HS-5 (cell line): ENCODE measurements around the gene GLRX.
"Not testable (repeated sequence)": the region's sequence is repeated elsewhere in the genome, so short reads cannot be mapped to it uniquely, and the experiment has no call there.

Experiments used
- DNase-seq: peaks from one replicate; pipeline ENCODE4 v3.0.0-alpha.2; 2012; ENCODE audit warnings: low read depth

GLRX gene

GRCh38 chr5:95852567-95852966 lies 30.0 kb upstream of the GLRX start:
- DNase-seq, result no peak

DNA sequence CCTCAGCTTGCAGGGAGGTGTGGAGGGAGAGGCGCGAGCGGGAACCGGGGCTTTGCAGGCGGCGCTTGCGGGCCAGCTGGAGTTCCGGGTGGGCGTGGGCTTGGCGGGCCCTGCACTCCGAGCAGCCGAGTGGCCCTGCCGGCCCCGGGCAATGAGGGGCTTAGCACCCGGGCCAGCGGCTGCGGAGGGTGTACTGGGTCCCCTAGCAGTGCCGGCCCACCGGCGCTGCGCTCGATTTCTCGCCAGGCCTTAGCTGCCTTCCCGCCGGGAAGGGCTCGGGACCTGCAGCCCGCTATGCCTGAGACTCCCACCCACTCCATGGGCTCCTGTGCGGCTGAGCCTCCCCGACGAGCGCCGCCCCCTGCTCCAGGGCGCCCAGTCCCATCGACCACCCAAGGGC lies 28.6 kb upstream of the GLRX start:
- DNase-seq, result not testable (repeated sequence)

GRCh38 chr5:95850391-95850894 lies 27.9 kb upstream of the GLRX start:
- DNase-seq, result no peak

DNA sequence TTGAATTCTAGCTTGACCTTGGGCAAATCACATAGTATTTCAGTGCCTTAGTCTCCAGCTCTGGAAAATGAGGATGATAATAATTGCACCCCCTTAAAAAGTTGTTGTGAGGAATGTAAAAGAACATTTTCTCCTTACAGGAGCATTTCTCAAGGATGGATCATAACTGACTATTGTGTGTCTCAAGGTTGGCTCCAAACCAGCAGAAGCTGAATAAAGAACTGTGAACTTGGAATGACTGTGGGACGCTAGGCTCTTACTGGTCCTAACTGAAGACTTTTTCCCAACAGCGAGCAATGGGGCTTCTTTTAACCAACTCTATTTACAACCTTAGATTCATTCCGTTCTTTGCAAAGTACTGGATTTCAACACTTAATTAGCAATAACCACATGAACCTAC lies 26.2 kb upstream of the GLRX start:
- no peak for DNase-seq

GRCh38 chr5:95847261-95847592 lies 24.7 kb upstream of the GLRX start:
- no peak for DNase-seq

GRCh38 chr5:95846554-95847260 lies 24.2 kb upstream of the GLRX start:
- DNase-seq, result no peak

GRCh38 chr5:95845391-95845790 lies 22.9 kb upstream of the GLRX start:
- no peak for DNase-seq

DNA sequence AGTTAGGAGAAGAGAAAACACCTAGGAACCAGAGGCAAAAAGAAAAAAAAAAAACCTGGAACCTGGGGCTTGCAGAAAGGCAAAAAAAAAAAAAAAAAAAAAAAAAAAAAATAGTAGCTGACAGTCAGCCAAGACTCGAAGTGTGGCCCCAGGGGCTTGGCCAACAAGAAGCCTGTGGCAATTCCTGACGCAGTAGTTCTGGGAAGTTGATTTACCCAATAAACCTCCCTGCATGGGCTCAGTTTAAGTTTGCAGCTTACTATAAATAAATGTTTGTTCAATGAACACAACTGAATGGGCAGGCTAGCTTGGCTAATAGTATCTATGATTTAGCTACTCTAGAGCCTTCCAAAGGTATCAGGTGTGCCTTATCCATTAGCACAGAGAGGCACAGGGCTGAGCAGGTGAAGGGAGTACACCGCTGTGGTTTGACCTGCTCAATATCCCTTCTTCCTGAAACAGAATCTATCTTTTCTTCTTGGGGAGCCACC lies 21.3 kb upstream of the GLRX start:
- DNase-seq, result no peak

GRCh38 chr5:95842854-95843544 lies 20.5 kb upstream of the GLRX start:
- DNase-seq, result no peak

DNA sequence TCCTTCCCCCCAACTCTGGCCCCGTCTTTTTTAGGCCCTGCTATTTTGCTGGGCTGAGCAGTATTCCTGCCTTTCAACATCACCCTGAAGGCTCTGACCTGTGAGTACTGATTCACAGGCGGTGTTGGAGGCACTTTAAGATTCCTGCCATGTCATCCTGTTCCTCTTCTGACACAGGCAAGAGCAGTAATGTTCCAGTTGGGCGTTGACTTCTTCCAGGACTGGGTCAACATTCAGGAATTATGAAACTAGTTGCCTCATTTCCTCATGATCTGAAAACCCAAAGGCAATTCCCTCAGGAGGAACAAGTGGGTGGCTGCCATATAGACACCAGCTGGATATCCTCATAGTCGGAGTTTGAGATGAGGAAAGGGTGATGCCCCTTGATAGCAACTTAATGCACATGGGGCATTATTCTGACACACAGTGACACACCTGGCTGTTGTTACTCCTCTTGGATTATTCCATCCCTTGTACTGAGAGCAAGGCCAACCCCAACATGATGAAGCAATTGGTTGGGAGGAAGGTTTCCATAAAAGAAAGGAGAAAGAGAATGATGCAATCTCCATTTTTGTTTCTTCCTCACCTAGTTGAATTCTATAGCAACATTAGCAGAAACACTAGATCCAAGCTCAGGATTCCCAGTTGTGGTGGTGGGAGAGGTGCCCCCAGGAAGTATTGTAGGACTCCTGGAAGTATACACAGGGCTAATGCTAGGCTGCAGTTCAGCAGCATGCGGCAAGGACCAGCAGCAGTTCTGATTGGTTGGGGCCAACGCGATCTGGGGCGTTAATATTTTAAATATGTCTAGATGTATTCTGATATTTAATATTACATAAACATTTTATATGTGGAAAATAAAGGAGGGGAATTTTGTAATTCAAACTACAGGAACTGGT lies 19.6 kb upstream of the GLRX start:
- no peak for DNase-seq

DNA sequence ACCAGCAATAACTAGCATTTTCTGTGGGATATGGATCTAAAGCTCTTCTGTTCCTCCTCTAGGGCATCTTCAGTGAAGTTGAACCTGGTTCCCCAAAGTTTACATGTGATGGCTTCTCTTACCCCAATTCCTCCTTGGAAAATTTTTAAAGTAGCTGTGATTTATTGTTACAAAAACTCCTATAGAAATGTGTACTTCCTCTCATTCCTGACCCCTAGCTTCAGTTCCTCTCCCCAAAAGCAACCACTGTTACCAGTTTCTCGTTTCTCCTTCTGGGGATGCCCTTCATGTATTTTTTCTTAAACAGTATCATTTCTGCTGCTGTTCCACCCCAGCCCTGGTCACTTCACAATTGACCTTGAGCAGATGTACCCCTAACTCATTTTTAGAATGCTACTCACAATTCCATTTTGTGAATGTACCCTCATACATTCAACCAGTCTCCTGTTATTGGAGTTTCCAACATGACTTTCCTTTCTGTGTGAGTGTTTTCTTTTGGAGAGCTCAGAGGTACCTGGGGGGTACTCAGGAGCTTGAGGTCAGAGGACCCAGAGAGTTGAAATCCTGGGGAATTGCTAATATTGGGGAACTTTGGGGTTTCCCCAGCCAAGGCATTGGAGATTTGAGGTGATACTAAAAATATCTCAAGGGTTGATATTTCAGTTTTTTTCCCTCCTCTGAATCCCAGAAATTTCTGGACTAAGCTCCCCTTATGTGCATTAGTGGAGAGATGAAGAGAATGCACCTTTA lies 18.6 kb upstream of the GLRX start:
- DNase-seq, result no peak

DNA sequence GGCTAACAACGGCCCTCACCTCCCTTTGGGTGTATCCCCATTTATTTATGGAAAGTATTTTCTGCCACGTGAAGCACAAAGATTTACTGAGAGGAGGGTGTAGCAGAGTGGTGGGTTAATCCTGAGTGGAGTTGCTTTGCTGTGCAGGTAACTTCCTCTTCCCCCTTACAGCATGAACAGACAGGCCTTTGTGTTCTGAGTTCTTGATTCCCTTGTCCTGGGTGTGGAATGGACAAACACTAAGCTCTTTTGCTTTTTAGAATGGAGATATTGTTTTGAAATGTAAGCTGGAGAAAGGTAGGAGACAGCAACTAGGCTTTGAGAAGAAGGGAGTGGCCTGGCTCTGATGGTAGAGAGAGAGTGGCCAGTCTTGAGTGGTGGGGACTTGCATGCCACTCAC lies 17.1 kb upstream of the GLRX start:
- no peak for DNase-seq

DNA sequence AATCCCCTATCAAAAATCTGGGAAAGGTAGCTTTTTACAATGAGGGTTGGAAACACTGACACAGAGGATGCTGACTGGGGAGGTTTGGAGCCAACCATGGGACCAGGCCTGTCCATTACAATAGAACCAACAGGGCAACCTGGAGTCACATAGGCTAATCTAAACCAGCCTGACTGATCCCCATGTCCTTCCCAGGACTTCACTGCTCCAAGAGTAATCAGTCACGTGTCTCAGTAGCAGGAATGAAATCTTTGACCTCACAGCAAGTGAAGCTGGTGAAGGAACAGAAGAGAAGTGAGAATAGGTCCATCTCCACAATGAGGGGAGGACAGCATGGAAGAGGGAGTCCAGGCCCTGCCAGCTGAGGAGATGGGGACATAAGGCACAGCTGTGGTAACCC lies 16.0 kb upstream of the GLRX start:
- DNase-seq, result no peak

GRCh38 chr5:95838001-95838520 lies 15.5 kb upstream of the GLRX start:
- no peak for DNase-seq

DNA sequence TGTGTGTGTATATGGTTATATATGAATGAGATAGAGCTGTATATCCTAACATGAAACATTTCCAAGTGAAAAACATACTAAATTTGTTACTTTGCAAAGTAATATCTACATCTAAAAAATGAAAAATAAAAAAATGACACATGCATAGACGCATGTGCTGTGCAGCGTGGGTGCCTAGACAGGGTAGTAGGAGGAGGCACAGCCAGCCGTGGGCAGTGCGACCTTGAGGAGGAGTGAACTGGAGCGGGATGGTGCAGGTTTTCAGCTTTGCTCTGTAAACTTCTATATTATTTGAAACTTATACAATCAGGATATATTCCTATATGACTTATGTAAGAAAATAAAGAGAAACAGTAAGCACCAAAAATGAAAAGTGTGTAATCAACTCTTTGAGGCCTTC lies 15.0 kb upstream of the GLRX start:
- no peak for DNase-seq

DNA sequence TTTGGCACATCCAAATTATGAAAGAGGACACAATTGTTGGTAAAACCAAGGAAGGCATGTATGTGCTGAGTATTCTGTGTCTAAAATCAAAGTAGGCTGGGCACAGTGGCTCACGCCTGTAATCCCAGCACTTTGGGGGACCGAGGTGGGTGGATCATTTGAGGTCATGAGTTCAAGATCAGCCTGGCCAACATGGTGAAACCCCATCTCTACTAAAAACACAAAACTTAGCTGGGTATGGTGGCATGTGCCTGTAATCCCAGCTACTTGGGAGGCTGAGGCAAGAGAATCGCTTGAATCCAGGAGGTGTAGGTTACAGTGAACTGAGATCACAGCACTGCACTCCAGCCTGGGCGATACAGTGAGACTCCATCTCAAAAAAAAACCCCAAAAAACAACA lies 14.4 kb upstream of the GLRX start:
- not testable (repeated sequence) for DNase-seq

- no peak for DNase-seq
These were observed 14.0 kb upstream of the GLRX start for GRCh38 chr5:95836544-95836943.

GRCh38 chr5:95835682-95836385 lies 13.3 kb upstream of the GLRX start:
- no peak for DNase-seq

- no peak for DNase-seq
These were observed 10.1 kb upstream of the GLRX start for GRCh38 chr5:95832664-95833063.

DNA sequence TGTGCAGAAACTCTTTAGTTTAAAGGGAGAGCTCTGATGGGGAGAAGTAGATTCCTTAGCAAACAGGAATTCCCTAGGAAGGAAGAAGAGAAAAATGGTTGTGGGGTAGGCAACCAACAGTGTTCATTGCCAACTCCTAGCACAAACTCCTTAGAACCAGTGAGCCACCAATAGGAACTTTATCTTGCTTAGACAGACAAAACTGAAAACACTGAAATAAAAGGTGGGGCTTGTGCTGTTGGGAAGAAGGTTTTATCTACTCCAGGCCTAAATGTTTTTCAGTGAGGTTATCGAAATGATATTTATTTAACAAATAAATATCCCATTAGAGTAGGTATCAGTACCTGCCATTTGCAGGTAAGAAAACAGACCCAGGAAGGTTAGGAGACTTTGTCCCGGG lies 7.7 kb upstream of the GLRX start:
- DNase-seq, result no peak

DNA sequence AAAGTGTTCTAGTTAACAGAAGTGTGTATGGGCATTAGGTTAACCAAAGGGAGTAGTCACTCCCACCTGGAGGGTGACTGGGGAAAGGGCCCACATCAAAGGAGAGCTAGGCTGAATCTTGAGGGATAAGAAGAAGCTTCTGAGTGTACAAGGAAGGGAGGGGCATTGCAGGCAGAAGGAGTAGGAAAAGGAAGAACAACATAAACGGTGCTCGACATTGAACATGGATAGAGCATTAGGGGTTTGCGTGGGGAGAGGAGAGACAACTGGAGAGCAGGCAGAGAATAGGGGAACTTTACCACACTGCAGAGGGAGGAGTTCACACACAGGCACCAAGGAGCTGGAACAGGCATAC lies 5.3 kb upstream of the GLRX start:
- DNase-seq, result no peak
